ENCODE results near the gene CDK15.

CDK15 gene

GRCh38 chr2:201788371-201788770, 18.0 kb upstream of the CDK15 start:
- TF ChIP-seq CTCF (IDR thresholded peaks at IDR 0.05; ENCODE audit: control insufficient read depth, extremely low read depth, insufficient read depth): no peak
- no peak for DNase-seq (ENCODE audit: low read depth)
- no peak overlapping the region for H3K4me3 ChIP-seq (ENCODE audit: low read depth, low read length)

GRCh38 chr2:201789395-201789794, 16.9 kb upstream of the CDK15 start:
- no peak for DNase-seq (ENCODE audit: low read depth)
- no peak overlapping the region for H3K4me3 ChIP-seq (ENCODE audit: low read depth, low read length)
- TF ChIP-seq CTCF (IDR thresholded peaks at IDR 0.05; ENCODE audit: control insufficient read depth, extremely low read depth, insufficient read depth): no peak

- H3K4me3 ChIP-seq (ENCODE audit: low read depth, low read length): no peak overlapping the region
- no peak for TF ChIP-seq CTCF (IDR thresholded peaks at IDR 0.05; ENCODE audit: control insufficient read depth, extremely low read depth, insufficient read depth)
- DNase-seq (ENCODE audit: low read depth): no peak
Observed at GRCh38 chr2:201790291-201790690, 16.0 kb upstream of the CDK15 start.

GRCh38 chr2:201790989-201791388, 15.3 kb upstream of the CDK15 start:
- no peak for DNase-seq (ENCODE audit: low read depth)
- TF ChIP-seq CTCF (IDR thresholded peaks at IDR 0.05; ENCODE audit: control insufficient read depth, extremely low read depth, insufficient read depth): no peak
- no peak overlapping the region for H3K4me3 ChIP-seq (ENCODE audit: low read depth, low read length)

- TF ChIP-seq CTCF (IDR thresholded peaks at IDR 0.05; ENCODE audit: control insufficient read depth, extremely low read depth, insufficient read depth): no peak
- DNase-seq (ENCODE audit: low read depth): no peak
- no peak overlapping the region for H3K4me3 ChIP-seq (ENCODE audit: low read depth, low read length)
Observed at GRCh38 chr2:201793631-201794030, 12.7 kb upstream of the CDK15 start.

GRCh38 chr2:201794294-201794693, 12.0 kb upstream of the CDK15 start:
- H3K4me3 ChIP-seq (ENCODE audit: low read depth, low read length): no peak overlapping the region
- no peak for TF ChIP-seq CTCF (IDR thresholded peaks at IDR 0.05; ENCODE audit: control insufficient read depth, extremely low read depth, insufficient read depth)
- no peak for DNase-seq (ENCODE audit: low read depth)

GRCh38 chr2:201795607-201796477, 10.5 kb upstream of the CDK15 start:
- no peak overlapping the region for H3K4me3 ChIP-seq (ENCODE audit: low read depth, low read length)
- DNase-seq (ENCODE audit: low read depth): no peak
- peak; percentile 62 for TF ChIP-seq CTCF (IDR thresholded peaks at IDR 0.05; ENCODE audit: control insufficient read depth, extremely low read depth, insufficient read depth)

All from LNCaP clone FGC (cell line).